CD14-positive monocyte (primary cell): ENCODE data around the gene RNF180. TPM values are rescaled to one million over a fixed set of nuclear protein-coding genes. Genes with fewer than 3 reads are reported as not detected.

Experiments used
- DNase-seq, 3 donors: peaks; one replicate each; pipeline ENCODE4 v3.0.0-alpha.2; 2011 to 2022
- H2AFZ ChIP-seq: 2 replicates; pipeline ENCODE4 v1.6.0; 2012; ENCODE audit warnings: mild to moderate bottlenecking, low read depth, low read length, inconsistent platforms; ENCODE audit not compliant: insufficient read depth, poor library complexity, severe bottlenecking
- H3K27ac ChIP-seq, 2 donors: 1 replicate in 1 of 2; 2 replicates in 1 of 2; pipeline ENCODE4 v1.5.1; 2012 to 2013; ENCODE audit warnings: low read length in 2 of 2, control low read depth in 1 of 2, inconsistent platforms in 1 of 2, low read depth in 1 of 2, mild to moderate bottlenecking in 1 of 2
- H3K27me3 ChIP-seq, 2 donors: one replicate each; pipeline versions ENCODE4 v1.6.0 to v1.6.1; 2011 to 2013; ENCODE audit warnings: low read length in 2 of 2; ENCODE audit not compliant: control insufficient read depth in 2 of 2, insufficient read depth in 2 of 2
- H3K36me3 ChIP-seq, 2 donors: replicated peaks in 1 of 2; 1 replicate in 1 of 2; 2 replicates in 1 of 2; pipeline versions ENCODE4 v1.5.1 to v1.6.1; 2012 to 2013; ENCODE audit warnings: low read length in 2 of 2, control low read depth in 1 of 2, inconsistent platforms in 1 of 2, mild to moderate bottlenecking in 1 of 2; ENCODE audit not compliant: insufficient read depth in 2 of 2, control insufficient read depth in 1 of 2
- H3K4me1 ChIP-seq, 2 donors: 1 replicate in 1 of 2; 2 replicates in 1 of 2; pipeline versions ENCODE4 v1.5.1 to v1.6.1; 2012 to 2013; ENCODE audit warnings: low read length in 2 of 2, control low read depth in 1 of 2, inconsistent platforms in 1 of 2, mild to moderate bottlenecking in 1 of 2, moderate library complexity in 1 of 2; ENCODE audit not compliant: insufficient read depth in 2 of 2, control insufficient read depth in 1 of 2
- H3K4me2 ChIP-seq: replicated peaks from 2 replicates; pipeline ENCODE3; 2012; ENCODE audit warnings: low read length, moderate library complexity, mild to moderate bottlenecking; ENCODE audit not compliant: poor library complexity, severe bottlenecking; ENCODE audit errors: extremely low read depth
- H3K4me3 ChIP-seq, 3 experiments: fragments of 200-600 bp in 1 of 3; sonication (generic) in 1 of 3; replicated peaks in 1 of 3; 1 replicate in 2 of 3; 2 replicates in 1 of 3; pipeline ENCODE4 v1.5.1; 2011 to 2013; ENCODE audit warnings: low read length in 3 of 3, mild to moderate bottlenecking in 3 of 3, control low read depth in 2 of 3, low read depth in 2 of 3, inconsistent platforms in 1 of 3, moderate library complexity in 1 of 3
- H3K79me2 ChIP-seq: 2 replicates; pipeline ENCODE4 v1.6.0; 2012; ENCODE audit warnings: mild to moderate bottlenecking, control low read depth, inconsistent platforms, low read length, moderate library complexity; ENCODE audit not compliant: insufficient read depth
- H3K9ac ChIP-seq: 2 replicates; pipeline ENCODE4 v1.6.0; 2017; ENCODE audit warnings: low read length, mild to moderate bottlenecking; ENCODE audit not compliant: insufficient read depth, poor library complexity, severe bottlenecking
- H3K9me3 ChIP-seq, 2 donors: replicated peaks in 1 of 2; 1 replicate in 1 of 2; 2 replicates in 1 of 2; pipeline versions ENCODE4 v1.5.1 to v1.6.1; 2012 to 2013; ENCODE audit warnings: low read length in 2 of 2, control low read depth in 1 of 2; ENCODE audit not compliant: control insufficient read depth in 1 of 2, insufficient read depth in 1 of 2
- H4K20me1 ChIP-seq: 2 replicates; pipeline ENCODE4 v1.6.0; 2012; ENCODE audit warnings: mild to moderate bottlenecking, low read length, control low read depth, moderate library complexity; ENCODE audit not compliant: insufficient read depth
- H3K27ac Mint-ChIP-seq, 7 donors: one replicate each; pipeline ENCODE4 v1.8.0; 2020; ENCODE audit warnings: mild to moderate bottlenecking in 7 of 7, mixed read lengths in 7 of 7, moderate library complexity in 6 of 7, inconsistent platforms in 2 of 7
- H3K27me3 Mint-ChIP-seq, 3 donors: one replicate each; pipeline ENCODE4 v1.8.0; 2021 to 2022; ENCODE audit warnings: low read depth in 3 of 3, mild to moderate bottlenecking in 3 of 3, mixed read lengths in 3 of 3, moderate library complexity in 3 of 3, inconsistent platforms in 1 of 3
- H3K36me3 Mint-ChIP-seq, 2 donors: one replicate each; pipeline ENCODE4 v1.8.0; 2020; ENCODE audit warnings: mixed read lengths in 2 of 2, inconsistent platforms in 1 of 2, mild to moderate bottlenecking in 1 of 2
- H3K4me1 Mint-ChIP-seq: one replicate; pipeline ENCODE4 v1.8.0; 2020; ENCODE audit warnings: mild to moderate bottlenecking, mixed read lengths
- H3K4me3 Mint-ChIP-seq, 2 donors: one replicate each; pipeline ENCODE4 v1.8.0; 2020; ENCODE audit warnings: mild to moderate bottlenecking in 2 of 2, mixed read lengths in 2 of 2, moderate library complexity in 1 of 2
- H3K9me3 Mint-ChIP-seq, 7 donors: one replicate each; pipeline ENCODE4 v1.8.0; 2020 to 2022; ENCODE audit warnings: mixed read lengths in 7 of 7, mild to moderate bottlenecking in 6 of 7, moderate library complexity in 6 of 7, inconsistent platforms in 2 of 7
- WGBS: methylation state at CpG from one replicate; pipeline ENCODE4 v1.1.5; 2013; ENCODE audit warnings: missing lambda C conversion rate; ENCODE audit not compliant: insufficient coverage; 5-methylcytosine and 5-hydroxymethylcytosine counted together
- intact Hi-C, 2 donors: fragments of 100-400 bp; cut with micrococcal nuclease; formaldehyde crosslinking; loops; one replicate each; pipeline versions ENCODE4 v1.15.0 to v1.15.1; 2023
- polyA plus RNA-seq, 3 donors: library from polyadenylated mRNA; depleted of rRNA in 1 of 3; unstranded in 2 of 3; stranded (reverse) in 1 of 3; fragments of 300-500 nt in 2 of 3; fragments of >200 nt in 1 of 3; fragmentation: Illumina TruSeq in 2 of 3; gene quantifications; 1 replicate in 2 of 3; 2 replicates in 1 of 3; pipeline ENCODE4 v1.2.3, GENCODE V29; 2012 to 2021
- TF ChIP-seq, protein P1 (sequence below): fragments of 200-600 bp; IDR thresholded peaks from one replicate; pipeline ENCODE4 v1.8.0; 2022; ENCODE audit warnings: antibody characterized with exemption, mild to moderate bottlenecking

The RNF180 gene
- polyA plus RNA-seq, 3 donors, result not detected

DNA sequence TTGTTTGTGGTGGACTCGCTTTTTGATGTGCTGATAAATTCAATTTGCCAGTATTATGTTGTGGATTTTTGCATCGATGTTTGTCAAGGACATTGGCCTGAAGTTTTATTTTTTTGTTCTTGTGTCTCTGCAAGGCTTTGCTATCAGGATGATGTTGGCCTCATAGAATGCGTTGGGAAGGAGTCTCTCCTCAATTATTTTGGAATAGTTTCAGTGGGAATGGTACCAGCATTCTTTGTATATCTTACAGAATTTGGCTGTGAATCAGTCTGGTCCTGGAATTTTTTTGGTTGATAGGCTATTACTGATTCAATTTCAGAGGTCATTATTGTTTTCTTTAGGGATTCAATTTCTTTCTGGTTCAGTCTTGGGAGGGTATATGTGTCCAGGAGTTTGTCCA is 198.8 kb downstream of the RNF180 start:
- Histone ChIP-seq H3K9me3 (peaks cover 1 to 27% of the 10 kb centered on the region in 2 donors), H2AFZ (no peak overlapping the region), H3K79me2 (no peaks in the 10 kb centered on the region), H4K20me1 (no peaks in the 10 kb centered on the region), H3K27me3 (no peaks in the 10 kb centered on the region), H3K4me1 (no peaks in the 10 kb centered on the region), H3K36me3 (no peaks in the 10 kb centered on the region), H3K4me3 (no peak overlapping the region), H3K9ac (no peak overlapping the region), H3K4me2 (no peak overlapping the region), H3K27ac (no peak overlapping the region)
- Mint-ChIP-seq H3K36me3 (no peaks in the 10 kb centered on the region), H3K27me3 (no peaks in the 10 kb centered on the region), H3K27ac (no peak overlapping the region), H3K4me1 (no peaks in the 10 kb centered on the region), H3K9me3 (peaks cover 4 to 16% (median 9%) of the 10 kb centered on the region in 7 donors), H3K4me3 (no peak overlapping the region)
- WGBS, result 87% methylated on average over 3 of the region's 3 CpGs
- intact Hi-C loops, result no loop called here
- DNase-seq, result no peak
- TF ChIP-seq, protein P1, sequence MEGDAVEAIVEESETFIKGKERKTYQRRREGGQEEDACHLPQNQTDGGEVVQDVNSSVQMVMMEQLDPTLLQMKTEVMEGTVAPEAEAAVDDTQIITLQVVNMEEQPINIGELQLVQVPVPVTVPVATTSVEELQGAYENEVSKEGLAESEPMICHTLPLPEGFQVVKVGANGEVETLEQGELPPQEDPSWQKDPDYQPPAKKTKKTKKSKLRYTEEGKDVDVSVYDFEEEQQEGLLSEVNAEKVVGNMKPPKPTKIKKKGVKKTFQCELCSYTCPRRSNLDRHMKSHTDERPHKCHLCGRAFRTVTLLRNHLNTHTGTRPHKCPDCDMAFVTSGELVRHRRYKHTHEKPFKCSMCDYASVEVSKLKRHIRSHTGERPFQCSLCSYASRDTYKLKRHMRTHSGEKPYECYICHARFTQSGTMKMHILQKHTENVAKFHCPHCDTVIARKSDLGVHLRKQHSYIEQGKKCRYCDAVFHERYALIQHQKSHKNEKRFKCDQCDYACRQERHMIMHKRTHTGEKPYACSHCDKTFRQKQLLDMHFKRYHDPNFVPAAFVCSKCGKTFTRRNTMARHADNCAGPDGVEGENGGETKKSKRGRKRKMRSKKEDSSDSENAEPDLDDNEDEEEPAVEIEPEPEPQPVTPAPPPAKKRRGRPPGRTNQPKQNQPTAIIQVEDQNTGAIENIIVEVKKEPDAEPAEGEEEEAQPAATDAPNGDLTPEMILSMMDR, result no peak

DNA sequence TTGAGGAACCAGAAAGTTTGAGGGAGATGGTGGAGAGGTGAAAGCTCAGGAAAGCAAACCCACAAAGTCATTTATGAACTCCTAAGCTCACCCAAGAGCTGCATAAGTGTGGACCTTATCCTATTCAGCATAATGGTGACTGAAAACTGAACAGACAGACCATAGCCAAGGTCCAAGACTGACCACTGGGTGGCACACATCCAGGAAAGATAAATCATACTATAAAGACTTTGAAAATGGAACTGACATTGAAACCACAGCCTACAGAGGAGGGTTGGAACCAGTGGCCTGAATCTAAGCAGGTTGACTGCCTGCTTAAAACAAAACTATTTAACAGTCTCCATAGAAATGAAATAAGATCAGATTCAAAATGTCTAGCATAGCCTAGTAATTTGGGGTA is 219.1 kb downstream of the RNF180 start:
- no peaks in the 10 kb centered on the region for H3K9me3 ChIP-seq
- H2AFZ ChIP-seq, result no peak overlapping the region
- no peak overlapping the region for H3K9ac ChIP-seq
- TF ChIP-seq, protein P1, result no peak
- no peak overlapping the region for H3K27ac ChIP-seq
- no peaks in the 10 kb centered on the region for H3K27me3 Mint-ChIP-seq
- no peak overlapping the region for H3K4me3 ChIP-seq
- intact Hi-C loops, result no loop called here
- H4K20me1 ChIP-seq, result no peaks in the 10 kb centered on the region
- no peaks in the 10 kb centered on the region for H3K79me2 ChIP-seq
- no peak overlapping the region for H3K4me2 ChIP-seq
- no peaks in the 10 kb centered on the region for H3K36me3 Mint-ChIP-seq
- no peaks in the 10 kb centered on the region for H3K36me3 ChIP-seq
- no peak overlapping the region for H3K27ac Mint-ChIP-seq
- no peaks in the 10 kb centered on the region for H3K4me1 Mint-ChIP-seq
- no peaks in the 10 kb centered on the region for H3K4me1 ChIP-seq
- H3K9me3 Mint-ChIP-seq, result peaks cover 0 to 3% (median 2%) of the 10 kb centered on the region in 7 donors
- H3K4me3 Mint-ChIP-seq, result no peak overlapping the region
- no peaks in the 10 kb centered on the region for H3K27me3 ChIP-seq
- DNase-seq, result no peak
